Measurements from ENCODE around the gene TXNRD1.

Gene TXNRD1

DNA sequence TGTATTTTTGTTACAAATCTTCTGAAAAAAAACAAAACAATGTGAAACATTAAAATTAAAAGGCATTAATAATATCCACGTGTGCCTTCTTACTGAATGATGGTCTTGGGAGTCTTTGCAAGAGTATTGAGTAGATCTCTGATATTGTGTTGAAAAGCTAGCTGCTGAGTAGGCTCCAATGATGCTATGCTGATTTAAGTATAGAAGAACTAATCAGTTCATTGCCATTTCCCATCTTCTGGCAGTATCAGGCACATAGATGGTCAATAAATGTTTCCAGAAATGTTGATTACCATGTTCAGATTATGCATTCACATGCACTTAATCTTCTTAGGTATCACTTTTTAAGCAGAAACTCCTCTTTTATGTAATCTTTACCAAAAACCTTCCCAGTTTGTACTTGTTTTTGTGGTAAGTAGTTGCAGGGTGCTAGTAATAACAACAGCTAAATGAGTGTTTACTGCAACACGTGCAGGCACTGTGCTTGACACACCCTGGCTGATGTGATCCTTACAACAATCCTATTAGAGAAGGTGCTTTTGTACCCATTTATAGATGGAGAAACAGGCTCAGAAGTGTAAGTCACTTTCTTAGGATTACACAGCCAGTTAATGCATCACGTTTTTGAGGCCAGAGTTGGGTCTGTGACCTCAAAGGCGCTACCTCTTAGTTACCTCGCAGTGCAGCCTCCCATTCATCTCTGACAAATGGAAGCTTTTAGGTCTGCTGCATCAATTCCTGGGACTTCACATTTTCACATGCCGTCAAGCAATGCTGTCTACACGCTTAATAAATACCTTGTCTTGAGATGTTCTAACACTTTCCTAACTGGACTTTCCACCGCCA, 134.9 kb downstream of the TXNRD1 start:
- no peak for DNase-seq (ENCODE audit: low spot score)

DNA sequence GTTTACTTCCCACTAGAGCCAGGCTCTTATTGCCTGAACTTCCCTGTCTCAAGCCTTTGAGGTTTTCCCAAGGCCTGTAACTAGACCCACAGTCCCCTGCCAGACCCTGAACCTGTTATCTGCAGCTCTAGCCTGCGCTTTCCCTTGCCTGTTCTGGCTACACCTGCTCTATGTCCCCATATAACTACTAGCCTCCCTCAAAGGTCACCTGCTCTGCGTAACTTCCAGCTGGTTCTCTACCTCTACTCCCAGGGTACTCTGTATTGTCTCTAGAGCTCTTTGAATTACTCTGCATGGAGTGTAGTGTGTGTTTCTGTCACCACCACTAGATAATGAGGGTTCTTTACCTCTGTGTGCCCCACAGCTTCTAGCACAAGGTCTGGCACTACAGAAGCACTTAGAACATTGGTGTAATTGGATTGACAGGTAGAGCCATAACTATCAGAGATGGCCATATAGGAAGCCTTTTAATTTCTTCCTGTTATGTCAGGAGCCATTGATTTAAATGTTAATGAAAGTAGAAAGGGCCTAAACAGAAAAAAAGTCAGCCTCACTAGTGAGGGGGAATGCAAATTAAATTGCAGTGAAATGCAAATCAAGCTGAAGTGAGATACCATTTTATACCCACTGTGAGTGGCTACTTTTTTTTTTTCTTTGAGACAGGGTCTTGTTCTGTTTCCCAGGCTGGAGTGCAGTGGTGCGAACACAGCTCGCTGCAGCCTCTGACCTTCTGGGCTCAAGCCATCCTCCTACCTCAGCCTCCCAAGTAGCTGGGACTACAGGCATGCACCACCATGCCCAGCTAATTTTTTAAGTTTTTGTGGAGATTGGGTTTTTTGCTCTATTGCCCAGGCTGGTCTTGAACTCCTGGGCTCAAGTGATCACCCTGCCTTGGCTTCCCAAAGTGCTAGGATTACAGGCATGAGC, 135.7 kb downstream of the TXNRD1 start:
- no peak for DNase-seq (ENCODE audit: low spot score)

DNA sequence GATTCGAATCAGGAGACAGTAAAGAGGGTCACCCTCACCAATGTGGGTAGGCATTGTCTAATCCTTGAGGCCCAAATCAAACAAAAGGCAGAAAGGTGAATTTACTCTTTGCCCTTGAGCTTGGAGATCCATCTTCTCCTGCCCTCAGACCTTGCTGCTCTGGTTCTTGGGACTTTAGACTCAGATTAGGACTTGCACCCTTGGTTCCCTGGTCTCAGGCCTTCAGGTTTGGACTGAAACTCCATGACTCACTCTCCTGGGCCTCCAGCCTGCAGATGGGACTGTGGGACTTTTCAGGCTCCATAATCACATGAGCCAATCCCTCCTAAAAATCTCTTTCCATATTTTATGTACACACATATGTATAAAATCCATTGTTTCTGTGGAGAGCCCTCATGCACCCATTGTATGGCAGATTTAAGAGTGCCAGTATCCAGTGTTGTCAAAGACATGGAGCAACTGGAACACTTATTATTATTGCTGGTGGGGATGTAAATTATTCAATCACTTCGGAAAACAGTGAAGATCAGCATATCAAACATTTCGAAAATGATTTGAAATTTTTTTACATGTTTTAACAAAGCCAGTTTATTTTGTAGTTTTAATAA, 136.6 kb downstream of the TXNRD1 start:
- no peak for DNase-seq (ENCODE audit: low spot score)

DNA sequence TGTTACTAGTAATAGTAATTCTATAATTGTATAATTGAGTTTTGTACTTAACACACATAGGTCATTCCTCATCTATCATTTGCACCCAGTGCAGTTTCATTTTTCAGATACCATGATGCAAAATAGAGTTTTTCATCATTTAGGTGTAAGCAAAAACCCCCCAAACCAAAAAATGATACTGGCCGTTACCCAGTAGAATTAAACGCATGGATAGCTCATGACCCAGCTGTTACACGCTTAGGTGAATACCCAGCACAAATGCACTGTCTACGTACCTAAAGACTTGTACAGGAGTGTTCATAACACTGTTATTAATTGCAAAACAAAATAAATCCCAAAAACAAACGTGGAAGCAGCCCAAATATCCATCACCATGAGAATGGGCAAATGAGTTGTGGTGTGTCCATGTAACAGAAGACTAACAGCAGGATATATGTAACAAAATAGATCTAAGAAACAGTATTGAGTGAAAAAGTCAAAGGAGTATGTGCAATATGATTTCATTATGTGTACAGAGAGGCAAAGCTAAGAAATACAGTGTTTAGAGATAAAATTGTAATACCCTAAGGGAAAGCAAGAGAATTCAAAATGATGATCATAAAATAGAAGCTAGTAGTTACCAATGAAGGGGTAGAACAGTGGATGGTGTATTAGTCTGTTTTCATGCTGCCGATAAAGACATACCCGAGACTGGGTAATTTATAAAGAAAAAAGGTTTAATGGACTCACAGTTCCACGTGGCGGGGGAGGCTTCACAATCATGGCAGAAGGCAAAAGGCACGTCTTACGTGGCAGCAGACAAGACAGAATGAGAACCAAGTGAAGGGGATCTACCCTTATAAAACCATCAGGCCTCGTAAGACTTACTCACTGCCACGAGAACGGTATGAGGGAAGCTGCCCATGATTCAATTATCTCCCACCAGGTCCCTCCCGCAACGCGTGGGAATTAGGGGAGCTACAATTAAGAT, 137.7 kb downstream of the TXNRD1 start:
- DNase-seq (ENCODE audit: low spot score) = no peak

DNA sequence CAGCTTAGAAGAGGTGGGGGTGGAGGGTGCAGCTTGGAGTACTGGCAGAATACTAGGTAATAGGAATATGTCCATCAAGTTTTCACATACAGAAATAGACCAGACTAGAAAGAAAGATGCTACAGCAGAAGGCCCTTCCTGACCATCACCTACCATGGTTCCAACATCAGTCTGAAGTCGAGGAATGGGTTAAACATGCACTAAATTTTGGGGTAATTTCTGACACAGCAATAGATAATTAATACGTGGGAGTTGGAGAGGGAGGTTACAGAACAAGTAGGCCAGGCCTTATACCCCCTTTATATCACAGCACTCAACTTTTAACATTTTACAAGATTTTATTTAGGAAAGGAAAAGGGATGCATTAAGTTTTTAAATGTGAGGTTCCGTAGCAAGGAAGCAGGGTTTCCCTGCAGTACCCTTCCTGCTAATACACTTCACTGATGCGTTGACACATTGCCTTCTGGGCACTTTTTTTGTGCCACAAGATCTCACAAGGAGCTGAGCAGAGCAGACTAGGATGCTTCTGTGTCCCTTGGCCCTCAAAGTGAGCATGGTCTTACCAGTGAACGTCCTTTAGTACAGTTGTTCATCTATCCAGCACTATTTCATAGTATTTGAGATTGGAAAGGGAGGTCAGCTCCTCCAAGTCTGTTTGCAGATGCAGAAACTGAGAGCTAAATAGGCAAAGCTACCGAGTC, 138.7 kb downstream of the TXNRD1 start:
- DNase-seq (ENCODE audit: low spot score) = no peak

DNA sequence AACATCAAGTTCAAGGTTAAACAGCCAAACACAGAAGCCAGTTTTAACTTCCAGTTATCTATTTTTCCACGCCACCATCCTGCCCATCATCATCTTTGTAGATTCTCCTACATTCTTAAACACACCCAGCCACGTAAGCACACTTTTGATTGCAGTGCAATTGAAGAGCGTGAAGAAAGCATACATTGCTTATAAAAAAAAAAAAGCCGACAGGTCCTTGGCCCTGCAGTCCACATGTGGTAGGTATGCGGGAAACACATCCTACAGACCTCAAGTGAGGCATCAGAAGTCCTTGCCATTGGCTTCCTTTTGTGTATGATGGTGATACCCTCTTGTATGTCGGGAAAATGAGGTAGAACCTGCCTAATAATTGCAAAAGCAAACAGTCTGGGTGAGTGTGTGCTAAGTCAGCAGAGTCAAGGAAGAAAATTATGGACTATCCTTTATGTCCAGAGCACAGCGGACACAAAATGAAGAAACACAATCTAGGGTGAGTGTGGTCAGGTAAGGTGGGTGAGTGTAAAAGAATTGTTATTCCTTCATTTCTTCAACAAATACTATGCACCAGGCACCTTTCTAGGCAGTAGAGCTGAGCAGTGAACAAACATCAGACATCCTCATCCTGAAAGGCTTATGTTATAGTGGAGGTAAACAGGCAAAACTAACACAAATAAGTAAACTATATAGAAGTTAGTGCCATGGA, 139.4 kb downstream of the TXNRD1 start:
- DNase-seq (ENCODE audit: low spot score) = no peak

DNA sequence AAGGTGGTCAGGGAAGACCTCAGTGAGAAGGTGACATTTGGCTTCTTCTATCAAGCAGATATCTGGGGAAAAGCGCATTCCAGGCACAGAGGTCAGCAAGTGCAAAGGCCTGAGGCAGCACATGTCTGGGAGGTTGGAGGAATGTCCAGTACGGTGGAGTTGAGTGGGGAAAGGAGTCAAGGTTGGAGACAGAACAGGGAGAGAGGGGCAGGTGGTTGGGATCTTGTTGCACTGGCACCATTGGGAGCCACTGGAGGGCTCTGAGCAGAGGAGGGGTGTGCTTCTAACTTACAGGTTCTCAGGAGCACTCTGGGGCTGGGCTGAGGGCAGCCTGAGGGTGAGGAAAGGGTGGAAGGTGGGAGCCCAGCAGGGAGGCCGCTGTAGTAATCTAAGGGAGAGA, 140.1 kb downstream of the TXNRD1 start:
- DNase-seq (ENCODE audit: low spot score) = no peak

DNA sequence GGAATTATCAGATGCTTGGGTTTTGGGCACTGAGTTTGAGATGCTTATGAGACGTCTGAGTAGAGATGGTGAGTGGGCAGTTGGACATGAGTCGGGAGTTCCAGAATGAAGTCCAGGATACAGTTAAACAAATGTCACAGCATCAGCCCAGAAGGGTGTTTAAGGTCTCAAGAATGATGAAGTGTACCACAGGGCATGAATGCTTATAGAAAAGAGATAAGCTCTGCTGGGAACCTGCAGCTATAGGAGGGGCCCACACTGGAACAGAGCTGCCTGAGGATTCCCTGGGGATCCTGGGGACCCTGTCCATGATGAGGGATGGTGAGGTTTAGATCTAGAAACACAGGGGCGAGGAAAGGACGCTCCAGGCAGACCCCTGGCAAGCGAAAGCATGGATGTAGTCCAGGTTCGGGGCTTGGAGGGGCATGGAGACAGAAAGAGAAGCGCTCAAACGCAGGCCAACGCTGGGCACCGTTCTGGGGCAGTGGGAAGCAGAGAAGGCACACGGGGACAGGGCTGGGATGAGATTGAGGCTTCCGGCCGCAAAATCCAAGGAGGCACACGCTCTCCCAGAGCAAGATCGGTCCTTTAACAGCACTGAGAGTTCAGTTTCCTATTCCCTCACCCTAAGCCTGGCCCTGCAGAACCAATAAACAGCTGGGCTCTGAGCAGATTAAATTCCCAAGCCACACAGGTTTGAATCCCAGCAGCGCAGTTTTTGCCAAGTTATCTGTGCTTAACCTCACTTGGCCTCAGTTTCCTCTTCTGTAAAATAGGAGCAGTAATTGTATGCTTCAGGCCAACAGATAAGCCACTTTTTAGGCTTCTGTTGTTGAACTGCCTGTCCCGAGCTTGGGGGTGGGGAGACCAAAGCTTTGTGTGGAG, 140.9 kb downstream of the TXNRD1 start:
- no peak for DNase-seq (ENCODE audit: low spot score)

DNA sequence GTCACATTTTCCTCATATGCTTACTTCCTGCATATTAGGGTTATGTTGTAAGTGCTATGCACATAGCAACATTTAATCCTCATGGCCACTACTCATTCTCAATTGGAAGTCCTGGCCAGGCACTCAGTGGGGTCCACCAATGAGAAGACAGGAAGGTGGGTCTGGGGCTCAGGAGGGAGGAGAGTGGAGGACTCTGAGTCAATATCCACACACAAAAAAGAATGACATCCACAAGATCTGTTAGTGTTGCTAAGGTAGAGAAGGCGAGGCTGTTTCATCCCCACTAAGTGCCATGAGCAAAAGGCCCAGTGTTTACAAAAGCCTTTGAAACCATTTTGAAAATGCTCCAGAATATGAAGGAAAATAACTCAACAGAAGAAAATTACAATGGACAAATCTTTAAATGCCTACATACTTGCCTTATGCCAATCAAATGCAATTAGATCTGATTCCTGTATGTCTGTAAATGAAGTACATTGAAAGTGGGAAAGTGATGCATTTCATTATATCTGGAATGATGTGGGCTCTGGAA, 141.9 kb downstream of the TXNRD1 start:
- peak; percentile 45 for DNase-seq (ENCODE audit: low spot score)

DNA sequence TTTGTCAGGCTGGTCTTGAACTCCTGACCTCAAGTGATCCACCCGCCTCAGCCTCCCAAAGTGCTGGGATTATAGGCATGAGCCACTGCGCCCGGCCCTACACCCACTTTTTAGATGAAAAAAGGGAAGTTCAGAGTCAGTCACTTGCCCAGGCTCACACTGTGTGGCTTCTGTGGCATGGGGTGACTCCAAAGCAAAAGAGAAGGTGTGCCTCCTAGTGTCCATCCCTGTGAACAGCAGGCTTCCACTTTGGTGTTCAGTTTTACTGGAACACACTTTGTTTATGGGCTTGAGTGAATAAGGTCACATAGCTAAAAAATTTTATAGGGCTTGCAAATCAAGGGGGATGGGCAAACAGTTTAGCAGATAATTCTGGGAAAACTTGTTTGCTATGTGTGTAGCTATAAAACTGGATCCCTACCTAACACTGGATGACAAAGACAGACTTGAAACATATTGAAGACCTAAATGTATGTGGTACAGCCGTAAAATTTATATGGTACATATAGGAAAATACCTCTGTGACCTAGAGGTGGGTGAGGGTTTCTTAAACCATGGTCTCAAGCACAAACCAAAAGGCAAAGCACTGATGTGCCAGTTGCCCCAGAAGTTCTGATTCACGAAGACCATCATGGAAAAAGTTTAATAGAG, 142.9 kb downstream of the TXNRD1 start:
- peak; percentile 65 for DNase-seq (ENCODE audit: low spot score)

DNA sequence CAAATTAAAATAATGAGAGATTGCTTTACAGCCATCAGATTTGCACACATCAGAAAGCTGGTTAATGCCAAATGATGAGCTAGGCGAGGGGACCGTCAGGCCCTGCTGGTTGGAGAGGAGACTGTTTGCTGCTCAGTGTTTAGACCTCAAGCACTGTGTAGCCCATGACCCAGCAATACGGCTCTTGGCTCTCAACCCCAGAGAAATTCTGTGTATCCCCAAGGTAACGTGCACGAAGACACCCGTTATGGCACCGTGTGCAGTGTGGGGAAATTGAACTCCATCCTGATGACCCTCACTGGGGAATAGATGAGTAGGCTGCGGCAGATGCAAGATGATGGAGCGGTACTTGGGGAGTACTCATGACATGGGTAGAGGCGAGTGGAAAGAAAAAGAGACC, 143.6 kb downstream of the TXNRD1 start:
- DNase-seq (ENCODE audit: low spot score) = no peak

DNA sequence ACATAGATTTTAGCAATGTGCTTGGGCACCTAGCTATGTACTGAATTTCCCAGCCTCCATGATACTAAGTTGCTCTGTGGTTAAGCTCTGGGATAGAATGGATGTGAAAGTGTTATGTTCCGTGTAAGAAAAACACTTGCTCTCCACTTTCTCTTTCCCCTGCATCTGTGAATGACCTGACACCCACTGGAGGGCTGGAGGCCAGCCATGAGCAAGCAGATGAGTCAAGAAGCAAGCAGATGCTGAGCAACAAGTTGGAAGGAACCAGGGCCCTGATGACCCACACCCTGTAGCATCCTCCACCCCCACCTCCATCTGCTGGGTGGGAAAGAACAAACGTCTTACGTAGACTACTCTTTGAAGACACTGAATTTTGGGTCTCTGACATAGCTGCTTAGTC, 144.6 kb downstream of the TXNRD1 start:
- DNase-seq (ENCODE audit: low spot score) = no peak

DNA sequence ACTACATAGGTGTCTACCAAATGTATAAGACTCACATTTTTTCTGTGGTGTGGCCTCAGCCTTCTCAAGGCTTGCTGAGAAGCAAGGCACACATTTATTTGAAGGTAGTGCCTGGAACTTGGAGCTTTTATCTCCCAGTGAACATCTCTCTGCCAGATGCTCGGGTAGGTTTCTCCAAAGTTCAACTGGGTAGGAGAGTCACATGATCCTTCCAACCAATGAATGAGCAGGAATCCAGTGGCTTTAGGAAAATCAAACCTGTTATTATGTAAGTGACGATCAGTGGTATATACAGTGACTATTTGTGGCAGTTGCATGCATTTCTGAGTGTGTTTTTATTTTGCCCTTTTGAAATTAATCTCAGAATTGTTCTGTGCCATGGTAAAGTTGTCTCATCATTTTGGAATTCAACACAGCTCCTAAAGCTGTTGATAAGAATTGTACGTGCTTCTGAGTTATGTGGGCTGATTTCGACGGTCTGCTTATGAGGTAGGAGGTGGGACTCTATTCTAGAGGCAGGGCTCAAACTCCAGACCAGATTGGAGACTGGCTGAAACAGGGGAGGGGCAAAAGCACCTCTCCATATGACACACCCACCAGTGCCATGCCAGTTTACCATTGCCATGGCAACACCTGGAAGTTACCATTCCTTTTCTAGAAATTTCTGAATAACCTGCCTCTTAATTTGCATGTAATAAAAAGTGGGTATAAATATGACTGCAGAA, 145.6 kb downstream of the TXNRD1 start:
- DNase-seq (ENCODE audit: low spot score) = no peak

DNA sequence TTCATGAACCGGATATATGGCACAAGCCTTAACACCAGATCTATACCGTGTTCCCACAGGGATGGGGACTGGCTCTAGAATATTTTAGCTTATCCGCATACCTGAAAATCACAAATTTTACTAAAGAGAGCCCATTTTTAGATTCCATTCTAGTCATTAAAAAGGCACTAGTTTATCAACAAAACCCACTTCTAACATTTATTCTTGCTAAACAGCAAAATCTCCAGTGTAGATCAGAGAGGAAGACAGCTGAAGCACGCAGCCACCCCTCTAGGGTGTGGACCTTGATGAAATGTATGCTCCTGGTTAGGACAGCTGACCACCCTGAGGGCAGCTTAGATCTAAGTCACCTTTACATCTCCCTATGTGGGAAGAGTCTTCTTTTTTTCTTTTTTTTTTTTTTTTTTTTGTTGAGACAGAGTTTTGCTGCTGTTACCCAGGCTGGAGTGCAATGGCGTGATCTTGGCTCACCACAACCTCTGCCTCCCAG, 150.4 kb downstream of the TXNRD1 start:
- DNase-seq (ENCODE audit: low spot score) = no peak

DNA sequence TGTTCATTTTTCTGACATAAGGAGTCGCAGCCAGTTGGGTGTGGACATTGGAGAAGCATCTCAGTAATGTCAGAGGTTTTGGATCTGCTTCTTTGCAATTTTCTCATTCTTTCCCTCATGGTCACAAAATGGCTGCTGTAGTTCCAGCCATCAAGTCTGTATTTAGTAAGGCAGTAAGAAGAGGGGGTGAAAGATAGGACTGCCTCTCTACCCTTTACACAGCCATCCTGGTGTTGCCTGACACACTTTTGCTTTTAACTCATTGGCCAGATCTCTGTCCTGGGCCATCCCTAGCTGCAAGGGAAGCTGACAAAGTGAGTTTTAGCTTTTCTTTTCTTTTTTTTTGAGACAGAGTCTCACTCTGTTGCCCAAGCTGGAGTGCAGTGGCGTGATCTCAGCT, 154.1 kb downstream of the TXNRD1 start:
- no peak for DNase-seq (ENCODE audit: low spot score)

DNA sequence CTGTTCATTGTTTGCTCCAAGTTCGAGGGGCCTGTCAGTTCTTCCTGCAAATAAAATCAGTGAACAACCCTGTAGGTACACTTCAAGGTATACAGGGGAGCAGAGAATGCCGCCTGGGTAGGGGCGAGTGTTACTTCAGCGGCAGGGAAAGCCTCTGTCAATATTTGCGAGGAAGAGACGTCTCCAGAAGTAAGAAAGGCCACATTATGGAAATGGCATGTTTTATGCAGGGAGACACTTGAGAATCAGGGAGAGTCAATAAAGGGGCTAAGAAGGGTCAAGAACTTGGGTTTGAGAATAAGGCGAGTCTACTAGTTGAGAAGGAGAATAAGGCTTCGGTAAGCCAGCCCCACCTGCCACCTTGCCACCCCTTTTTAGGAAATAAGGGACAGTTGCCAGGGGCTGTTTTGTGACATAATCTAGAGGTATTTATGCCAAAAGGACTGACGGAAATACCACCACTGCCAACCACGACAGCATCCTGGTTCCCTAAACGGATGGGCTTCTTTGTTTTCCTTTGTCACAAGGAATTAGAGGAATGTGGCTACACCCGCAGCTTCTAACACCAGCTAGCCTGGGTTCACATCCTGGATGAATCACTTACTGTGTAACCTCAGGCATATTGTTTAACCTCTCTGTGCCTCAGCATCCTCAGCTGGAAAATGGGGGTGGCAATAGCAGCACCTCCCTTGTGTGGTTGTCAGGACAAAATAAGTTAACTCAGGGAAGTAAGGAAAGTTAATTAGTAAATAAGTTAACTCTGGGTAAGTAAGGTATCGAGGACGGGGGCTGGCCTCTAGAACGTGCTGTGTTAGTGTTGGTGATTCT, 155.7 kb downstream of the TXNRD1 start:
- DNase-seq (ENCODE audit: low spot score) = peak; percentile 66

Data from AG08395 (cell line).